ENCODE measurements around the gene SLC16A10. TPM values are rescaled to one million over a fixed set of nuclear protein-coding genes. Genes with fewer than 3 reads are reported as not detected.

Gene SLC16A10
- total and polyA plus RNA-seq, 2 of the 4 experiments (the other 2 are of a cell fraction) = not detected

DNA sequence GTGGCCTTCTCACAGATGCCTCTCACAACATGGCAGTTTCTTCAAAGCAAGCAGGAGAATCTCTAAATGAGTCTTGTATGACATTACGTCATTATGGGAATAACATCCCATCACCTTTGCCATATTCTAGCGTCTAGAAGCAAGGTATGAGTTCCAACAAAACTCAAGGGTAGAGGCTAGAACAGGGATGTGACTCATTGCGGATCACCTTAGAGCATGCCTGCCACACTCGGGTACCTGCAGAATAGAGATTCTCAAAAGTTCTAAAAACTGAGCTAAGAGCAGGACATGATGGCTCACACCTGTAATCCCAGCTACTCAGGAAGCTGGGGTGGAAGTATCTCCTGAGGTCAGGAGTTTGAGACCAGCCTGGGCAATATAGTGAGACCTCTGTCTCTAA, 182.8 kb downstream of the SLC16A10 start:
- Histone ChIP-seq H4K8ac (ENCODE audit: low read depth in 2 of 2, low read length in 2 of 2) (no peak overlapping the region), H2BK5ac (ENCODE audit: low read depth, low read length, poor library complexity, severe bottlenecking) (no peak overlapping the region), H3K36me3 (ENCODE audit: control insufficient read depth, insufficient read depth, low read length) (peaks cover 24% of the 10 kb centered on the region), H3K27ac (ENCODE audit: insufficient read depth, low read length) (no peak overlapping the region), H3K4me1 (ENCODE audit: control insufficient read depth, insufficient read depth, low read length) (peaks cover 3% of the 10 kb centered on the region; the same call in 1 of the 2 replicates), H3K23ac (ENCODE audit: low read depth, low read length) (no peak overlapping the region), H3K9ac (ENCODE audit: low read depth, low read length) (no peak overlapping the region), H2BK15ac (ENCODE audit: low read depth, low read length) (no peak overlapping the region), H2AK5ac (ENCODE audit: low read depth, low read length) (no peak overlapping the region), H2AFZ (replicated peaks; ENCODE audit: low read length, poor library complexity) (no peak overlapping the region), H3K27me3 (ENCODE audit: control insufficient read depth, insufficient read depth, low read length) (no peaks in the 10 kb centered on the region), H2BK20ac (ENCODE audit: low read depth, low read length) (no peak overlapping the region), H3K4ac (ENCODE audit: low read depth, low read length) (no peak overlapping the region), H3K4me2 (ENCODE audit: low read depth, low read length) (no peak overlapping the region), H3K4me3 (ENCODE audit: insufficient read depth, low read depth, low read length) (no peak overlapping the region), H3K9me1 (ENCODE audit: insufficient read depth, low read length) (peaks cover 3% of the 10 kb centered on the region), H3K9me3 (ENCODE audit: control insufficient read depth, insufficient read depth, low read length) (peaks cover 12% of the 10 kb centered on the region), H3K79me1 (ENCODE audit: low read depth in 1 of 2, low read length in 2 of 2) (peaks cover 33 to 55% of the 10 kb centered on the region in 2 experiments), H3K18ac (ENCODE audit: low read depth, low read length) (no peak overlapping the region), H4K20me1 (ENCODE audit: insufficient read depth, low read length) (peaks cover 10% of the 10 kb centered on the region; the same call in 1 of the 2 replicates), H2BK120ac (ENCODE audit: low read depth, low read length) (no peak overlapping the region), H3K14ac (replicated peaks; ENCODE audit: low read depth, low read length) (no peak overlapping the region), H3K56ac (ENCODE audit: extremely low read depth, insufficient read depth, low read length) (no peak overlapping the region), H4K91ac (ENCODE audit: insufficient read depth, low read depth, low read length) (no peak overlapping the region), H4K5ac (ENCODE audit: low read depth, low read length) (no peak overlapping the region), H2AK9ac (replicated peaks; ENCODE audit: low read depth, low read length, poor library complexity) (no peak overlapping the region)
- WGBS, 2 experiments (ENCODE audit: extremely low coverage in 2 of 2, insufficient read length in 1 of 2) = no CpG with 5 or more reads among the region's 4 CpGs
- no peak for DNase-seq
- TF ChIP-seq NFE2L2 (IDR thresholded peaks at IDR 0.05; ENCODE audit: low read depth, low read length) (no peak), POLR2A (IDR thresholded peaks at IDR 0.05; ENCODE audit: low read depth, low read length) (no peak), BHLHE40 (IDR thresholded peaks at IDR 0.05; ENCODE audit: low read depth, low read length) (no peak), RCOR1 (IDR thresholded peaks at IDR 0.05; ENCODE audit: insufficient replicate concordance, low read length) (no peak), FOS (IDR thresholded peaks at IDR 0.05; ENCODE audit: low read depth, low read length) (no peak), RFX5 (IDR thresholded peaks at IDR 0.05; ENCODE audit: low read depth, low read length) (no peak), RAD21 (IDR thresholded peaks at IDR 0.05; ENCODE audit: low read length) (no peak), CEBPB (IDR thresholded peaks at IDR 0.05; ENCODE audit: low read depth, low read length) (no peak), MAZ (IDR thresholded peaks at IDR 0.05; ENCODE audit: borderline replicate concordance, low read depth, low read length) (no peak)
- in situ Hi-C loops (cut with MboI; ENCODE audit: low sequenced_read_pairs) = no loop called here
- POLR2A ChIA-PET (ENCODE audit: unreplicated experiment) = no interaction called here
- no peak for ATAC-seq (ENCODE audit: low read depth)
- CTCF ChIA-PET = interaction anchor here (0.6 to 1.1 kb wide), 3 partner anchors 11 to 773 kb away, joined by 3 to 4 read pairs (median 4); a partner anchor contains a TSS
- BruUV-seq (replicated peaks) = no TSS peak
- intact Hi-C loops (cut with micrococcal nuclease) = no loop called here
- dilution Hi-C loops (cut with HindIII; ENCODE audit: low sequenced_read_pairs, unreplicated experiment) = no loop called here
